ENCODE data around the gene NDUFAF5. TPM values are rescaled to one million over a fixed set of nuclear protein-coding genes. Genes with fewer than 3 reads are reported as not detected.

The NDUFAF5 gene
- total and polyA plus RNA-seq, 2 donors = 18.8 to 19.3 TPM

Other genes with a start within 250 kb of the NDUFAF5 start
- gene TASP1, start 146.1 kb upstream of the NDUFAF5 start, total RNA-seq = 22.4 TPM
- gene TASP1, start 146.1 kb upstream of the NDUFAF5 start, polyA plus RNA-seq = 11.0 TPM
- 19.2 TPM for gene ESF1, start 109 bp upstream of the NDUFAF5 start, total RNA-seq
- gene ESF1, start 109 bp upstream of the NDUFAF5 start, polyA plus RNA-seq = 9.2 TPM
- gene SEL1L2, start 205.6 kb downstream of the NDUFAF5 start, total RNA-seq = 1.9 TPM
- 0.38 TPM for gene SEL1L2, start 205.6 kb downstream of the NDUFAF5 start, polyA plus RNA-seq
- 28.2 TPM for gene MACROD2, start 210.5 kb downstream of the NDUFAF5 start, total RNA-seq
- 3.0 TPM for gene MACROD2, start 210.5 kb downstream of the NDUFAF5 start, polyA plus RNA-seq

All from urinary bladder (tissue), 2 donors.